GM19240 (cell line): ENCODE measurements around the gene GPSM3.
A peak's percentile ranks its signal among the peaks of the same experiment; 100 is the strongest.
"Not testable (repeated sequence)": the region's sequence is repeated elsewhere in the genome, so short reads cannot be mapped to it uniquely, and the experiment has no call there.

Experiments
- DNase-seq: peaks from one replicate; pipeline ENCODE4 v3.0.0; 2011; ENCODE audit warnings: low spot score; ENCODE audit not compliant: insufficient read length

Gene GPSM3

GRCh38 chr6:32192608-32193039, at the start of gene GPSM3:
Gene GPSM3, minus strand, starts transcription at chr6:32192643. Its CDS starts 130 bp downstream, at chr6:32192513.
- DNase-seq = no peak

- no peak for DNase-seq
Measured at GRCh38 chr6:32240686-32241085, 48.2 kb upstream of the GPSM3 start.

GRCh38 chr6:32239462-32239861, 47.0 kb upstream of the GPSM3 start:
- DNase-seq = no peak

- no peak for DNase-seq
Measured at GRCh38 chr6:32234934-32235333, 42.5 kb upstream of the GPSM3 start.

- no peak for DNase-seq
Measured at GRCh38 chr6:32226434-32226833, 34.0 kb upstream of the GPSM3 start.

GRCh38 chr6:32224696-32225095, 32.3 kb upstream of the GPSM3 start:
- peak; percentile 24 for DNase-seq

- no peak for DNase-seq
Measured at GRCh38 chr6:32223258-32224235, 31.1 kb upstream of the GPSM3 start, which contains the start of gene NOTCH4. Gene NOTCH4, minus strand, starts transcription at chr6:32224067. Its CDS starts 139 bp downstream, at chr6:32223928.

GRCh38 chr6:32222333-32223230, 30.1 kb upstream of the GPSM3 start:
- no peak for DNase-seq

GRCh38 chr6:32220021-32220420, 27.6 kb upstream of the GPSM3 start:
- DNase-seq = no peak

- no peak for DNase-seq
Measured at GRCh38 chr6:32218167-32218566, 25.7 kb upstream of the GPSM3 start.

- DNase-seq = no peak
Measured at GRCh38 chr6:32216998-32217397, 24.6 kb upstream of the GPSM3 start.

- no peak for DNase-seq
Measured at GRCh38 chr6:32216285-32216684, 23.8 kb upstream of the GPSM3 start.

- DNase-seq = no peak
Measured at GRCh38 chr6:32215617-32216016, 23.2 kb upstream of the GPSM3 start.

GRCh38 chr6:32214126-32214525, 21.7 kb upstream of the GPSM3 start:
- no peak for DNase-seq

- no peak for DNase-seq
Measured at GRCh38 chr6:32213649-32214048, 21.2 kb upstream of the GPSM3 start.

- no peak for DNase-seq
Measured at GRCh38 chr6:32212076-32212760, 19.8 kb upstream of the GPSM3 start.

- DNase-seq = not testable (repeated sequence)
Measured at GRCh38 chr6:32211432-32211831, 19.0 kb upstream of the GPSM3 start.

GRCh38 chr6:32210191-32210601, 17.8 kb upstream of the GPSM3 start:
- no peak for DNase-seq

- no peak for DNase-seq
Measured at GRCh38 chr6:32208996-32209395, 16.6 kb upstream of the GPSM3 start.

GRCh38 chr6:32204268-32204715, 11.8 kb upstream of the GPSM3 start:
- no peak for DNase-seq
